Endothelial cell (in vitro differentiated cells): ENCODE data around the gene R3HDML. TPM values are rescaled to one million over a fixed set of nuclear protein-coding genes. Genes with fewer than 3 reads are reported as not detected.

Experiments used
- DNase-seq: peaks from one replicate; pipeline ENCODE4 v3.0.0; 2021; ENCODE audit warnings: low spot score
- H3K27ac Mint-ChIP-seq: one replicate; pipeline ENCODE4 v1.8.0; 2021; ENCODE audit warnings: mixed read lengths, inconsistent platforms; ENCODE audit not compliant: unreplicated experiment
- H3K27me3 Mint-ChIP-seq: one replicate; pipeline ENCODE4 v1.8.0; 2021; ENCODE audit warnings: mild to moderate bottlenecking, moderate library complexity, mixed read lengths, inconsistent platforms; ENCODE audit not compliant: unreplicated experiment
- H3K36me3 Mint-ChIP-seq: one replicate; pipeline ENCODE4 v1.8.0; 2021; ENCODE audit warnings: mild to moderate bottlenecking, low read depth, mixed read lengths, inconsistent platforms; ENCODE audit not compliant: unreplicated experiment
- H3K4me1 Mint-ChIP-seq: one replicate; pipeline ENCODE4 v1.8.0; 2021; ENCODE audit warnings: mild to moderate bottlenecking, mixed read lengths, inconsistent platforms; ENCODE audit not compliant: unreplicated experiment
- H3K4me3 Mint-ChIP-seq: one replicate; pipeline ENCODE4 v1.8.0; 2021; ENCODE audit warnings: mild to moderate bottlenecking, mixed read lengths, inconsistent platforms; ENCODE audit not compliant: unreplicated experiment
- H3K9me3 Mint-ChIP-seq: one replicate; pipeline ENCODE4 v1.8.0; 2021; ENCODE audit warnings: mixed read lengths, inconsistent platforms; ENCODE audit not compliant: unreplicated experiment
- CTCF ChIP-seq: fragments of 200-600 bp; sonication (generic); IDR thresholded peaks from one replicate; pipeline ENCODE4 v1.5.0; 2021; ENCODE audit warnings: antibody characterized with exemption; ENCODE audit not compliant: unreplicated experiment
- total RNA-seq: library from RNA; stranded (reverse); fragmentation: NEBNext Ultra II Directional; extraction: Animal tissue kit (Norgen Biotek cat#: 25700); gene quantifications from one replicate; pipeline ENCODE4 v1.2.1, GENCODE V29; 2021; ENCODE audit not compliant: unreplicated experiment

R3HDML gene
- total RNA-seq, 1 donor from 2014 or later: not detected

GRCh38 chr20:44302736-44303135, 34.1 kb upstream of the R3HDML start:
- no peaks in the 10 kb centered on the region for H3K36me3 Mint-ChIP-seq
- no peaks in the 10 kb centered on the region for H3K9me3 Mint-ChIP-seq
- TF ChIP-seq CTCF: no peak
- H3K4me1 Mint-ChIP-seq: no peaks in the 10 kb centered on the region
- H3K27me3 Mint-ChIP-seq: peaks cover 4% of the 10 kb centered on the region
- H3K27ac Mint-ChIP-seq: no peak overlapping the region
- H3K4me3 Mint-ChIP-seq: no peak overlapping the region
- DNase-seq: no peak

- no peak for TF ChIP-seq CTCF
Measured at GRCh38 chr20:44304383-44304782, 32.5 kb upstream of the R3HDML start.

GRCh38 chr20:44306927-44307326, 29.9 kb upstream of the R3HDML start:
- no peak for DNase-seq
- Mint-ChIP-seq H3K27me3 (peaks cover 6% of the 10 kb centered on the region), H3K4me3 (no peak overlapping the region), H3K9me3 (no peaks in the 10 kb centered on the region), H3K27ac (no peak overlapping the region), H3K36me3 (no peaks in the 10 kb centered on the region), H3K4me1 (peaks cover 7% of the 10 kb centered on the region)
- TF ChIP-seq CTCF: no peak

More at GRCh38 chr20:44304383-44304782, 32.5 kb upstream of the R3HDML start:
- H3K36me3 Mint-ChIP-seq: no peaks in the 10 kb centered on the region
- DNase-seq: no peak
- no peaks in the 10 kb centered on the region for H3K9me3 Mint-ChIP-seq
- H3K4me3 Mint-ChIP-seq: no peak overlapping the region
- no peaks in the 10 kb centered on the region for H3K4me1 Mint-ChIP-seq
- H3K27me3 Mint-ChIP-seq: peaks cover 6% of the 10 kb centered on the region
- no peak overlapping the region for H3K27ac Mint-ChIP-seq

- Mint-ChIP-seq H3K4me1 (peaks cover 7% of the 10 kb centered on the region), H3K36me3 (no peaks in the 10 kb centered on the region), H3K27me3 (peaks cover 4% of the 10 kb centered on the region), H3K4me3 (peak overlapping the region; percentile 90), H3K27ac (peak overlapping the region; percentile 26), H3K9me3 (no peaks in the 10 kb centered on the region)
- DNase-seq: no peak
- TF ChIP-seq CTCF: no peak
Measured at GRCh38 chr20:44309763-44310663, 26.8 kb upstream of the R3HDML start.
